Colonic mucosa (tissue), 4 donors: ENCODE measurements around the gene CUBN. TPM values are rescaled to one million over a fixed set of nuclear protein-coding genes. Genes with fewer than 3 reads are reported as not detected.

Experiments used
- DNase-seq: peaks from one replicate; pipeline ENCODE4 v3.0.0-alpha.2; 2020
- H3K27ac ChIP-seq: fragments of 200-600 bp; one replicate; pipeline ENCODE4 v1.8.0; 2021
- H3K27me3 ChIP-seq: fragments of 200-600 bp; one replicate; pipeline ENCODE4 v1.8.0; 2021
- H3K36me3 ChIP-seq: fragments of 200-600 bp; one replicate; pipeline ENCODE4 v1.8.0; 2021
- H3K4me1 ChIP-seq: fragments of 200-600 bp; one replicate; pipeline ENCODE4 v1.8.0; 2021; ENCODE audit warnings: mild to moderate bottlenecking
- H3K4me3 ChIP-seq: fragments of 200-600 bp; one replicate; pipeline ENCODE4 v1.8.0; 2021
- H3K9ac ChIP-seq, 2 donors: one replicate each; pipeline ENCODE4 v1.7.0; 2013; ENCODE audit warnings: control low read depth in 2 of 2, low read depth in 2 of 2, low read length in 2 of 2
- H3K9me3 ChIP-seq: fragments of 200-600 bp; one replicate; pipeline ENCODE4 v1.8.0; 2021
- CTCF ChIP-seq: fragments of 200-600 bp; IDR thresholded peaks from one replicate; pipeline ENCODE4 v1.8.0; 2022; ENCODE audit warnings: antibody characterized with exemption, mild to moderate bottlenecking
- intact Hi-C: fragments of 100-400 bp; cut with DNase I; formaldehyde crosslinking; loops from one replicate; pipeline ENCODE4 v1.14.1; 2022
- total RNA-seq, 2 donors: library from RNA; stranded (reverse); fragmentation: NEBNext Ultra II Directional in 1 of 2; extraction: Animal tissue kit (Norgen Biotek cat#: 25700) in 1 of 2; gene quantifications; one replicate each; pipeline ENCODE4 v1.2.1, GENCODE V29; 2021
- donor health status: healthy.
- donor health status: DM: no; HTN: no; CAD: no.
- donor health status: DM: no; HTN: no; CAD: no.

Gene CUBN
- total RNA-seq, 2 donors from 2014 or later, result 0.25 to 0.42 TPM

- no peak for DNase-seq
- TF ChIP-seq CTCF, result no peak
- H3K4me3 ChIP-seq, result no peak overlapping the region
- no peak overlapping the region for H3K27ac ChIP-seq
- intact Hi-C loops, result loop anchor here (10.0 kb wide), 1 partner anchor 68 kb away; the partner anchor contains the start of gene VIM
- H3K27me3 ChIP-seq, result no peaks in the 10 kb centered on the region
- H3K9me3 ChIP-seq, result no peaks in the 10 kb centered on the region
- no peaks in the 10 kb centered on the region for H3K4me1 ChIP-seq
- H3K36me3 ChIP-seq, result no peaks in the 10 kb centered on the region
- no peak overlapping the region for H3K9ac ChIP-seq
These were observed 27.4 kb upstream of the CUBN start for GRCh38 chr10:17157024-17157423.

- Histone ChIP-seq H3K9me3 (no peaks in the 10 kb centered on the region), H3K4me1 (no peaks in the 10 kb centered on the region), H3K4me3 (no peak overlapping the region), H3K36me3 (no peaks in the 10 kb centered on the region), H3K9ac (no peak overlapping the region), H3K27ac (no peak overlapping the region), H3K27me3 (no peaks in the 10 kb centered on the region)
- intact Hi-C loops, result loop anchor here (10.0 kb wide), 1 partner anchor 69 kb away; the partner anchor contains the start of gene VIM
- no peak for TF ChIP-seq CTCF
- no peak for DNase-seq
These were observed 26.2 kb upstream of the CUBN start for GRCh38 chr10:17155826-17156225.

- Histone ChIP-seq H3K9me3 (no peaks in the 10 kb centered on the region), H3K27ac (no peak overlapping the region)
- intact Hi-C loops, result loop anchor here (10.0 kb wide), 1 partner anchor 71 kb away; the partner anchor contains the start of gene VIM
These were observed 24.5 kb upstream of the CUBN start for GRCh38 chr10:17154116-17154515.

GRCh38 chr10:17153321-17153720, 23.7 kb upstream of the CUBN start:
- no peaks in the 10 kb centered on the region for H3K36me3 ChIP-seq
- H3K27ac ChIP-seq, result no peak overlapping the region
- TF ChIP-seq CTCF, result no peak
- intact Hi-C loops, result loop anchor here (10.0 kb wide), 1 partner anchor 71 kb away; the partner anchor contains the start of gene VIM
- H3K4me3 ChIP-seq, result no peak overlapping the region
- H3K4me1 ChIP-seq, result no peaks in the 10 kb centered on the region
- no peaks in the 10 kb centered on the region for H3K27me3 ChIP-seq
- H3K9me3 ChIP-seq, result no peaks in the 10 kb centered on the region
- no peak overlapping the region for H3K9ac ChIP-seq
- no peak for DNase-seq

More at GRCh38 chr10:17154116-17154515, 24.5 kb upstream of the CUBN start:
- TF ChIP-seq CTCF, result no peak
- no peak for DNase-seq
- Histone ChIP-seq H3K4me1 (no peaks in the 10 kb centered on the region), H3K4me3 (no peak overlapping the region), H3K9ac (no peak overlapping the region), H3K27me3 (no peaks in the 10 kb centered on the region), H3K36me3 (no peaks in the 10 kb centered on the region)

- no peak overlapping the region for H3K4me3 ChIP-seq
- TF ChIP-seq CTCF, result no peak
- no peak for DNase-seq
- H3K9me3 ChIP-seq, result no peaks in the 10 kb centered on the region
- H3K9ac ChIP-seq, result no peak overlapping the region
- peak overlapping the region; percentile 15 for H3K27ac ChIP-seq
- intact Hi-C loops, result loop anchor here (10.0 kb wide), 1 partner anchor 73 kb away; the partner anchor contains the start of gene VIM
- no peaks in the 10 kb centered on the region for H3K27me3 ChIP-seq
- no peaks in the 10 kb centered on the region for H3K36me3 ChIP-seq
- no peaks in the 10 kb centered on the region for H3K4me1 ChIP-seq
These were observed 22.1 kb upstream of the CUBN start for GRCh38 chr10:17151716-17152115.
